ENCODE data around the gene HPCA. TPM values are rescaled to one million over a fixed set of nuclear protein-coding genes. Genes with fewer than 3 reads are reported as not detected.

HPCA gene
- total RNA-seq, 1 donor from 2014 or later: not detected

GRCh38 chr1:32878183-32878582, 8.1 kb upstream of the HPCA start:
- TF ChIP-seq CTCF (conservative IDR thresholded peaks at IDR 0.05; ENCODE audit: low read depth, low read length): no peak
- H3K4me3 ChIP-seq (ENCODE audit: low read depth, low read length): no peak overlapping the region
- no peak for DNase-seq (ENCODE audit: low read depth)

GRCh38 chr1:32878637-32879041, 7.7 kb upstream of the HPCA start:
- TF ChIP-seq CTCF (conservative IDR thresholded peaks at IDR 0.05; ENCODE audit: low read depth, low read length): no peak
- H3K4me3 ChIP-seq (ENCODE audit: low read depth, low read length): no peak overlapping the region
- no peak for DNase-seq (ENCODE audit: low read depth)

GRCh38 chr1:32881291-32881690, 5.0 kb upstream of the HPCA start:
- TF ChIP-seq CTCF (conservative IDR thresholded peaks at IDR 0.05; ENCODE audit: low read depth, low read length): no peak
- no peak overlapping the region for H3K4me3 ChIP-seq (ENCODE audit: low read depth, low read length)
- DNase-seq (ENCODE audit: low read depth): no peak

- no peak for TF ChIP-seq CTCF (conservative IDR thresholded peaks at IDR 0.05; ENCODE audit: low read depth, low read length)
- H3K4me3 ChIP-seq (ENCODE audit: low read depth, low read length): no peak overlapping the region
- no peak for DNase-seq (ENCODE audit: low read depth)
Measured at GRCh38 chr1:32881871-32882850, 4.1 kb upstream of the HPCA start.

GRCh38 chr1:32883338-32884031, 2.8 kb upstream of the HPCA start:
- TF ChIP-seq CTCF (conservative IDR thresholded peaks at IDR 0.05; ENCODE audit: low read depth, low read length): no peak
- no peak for DNase-seq (ENCODE audit: low read depth)
- no peak overlapping the region for H3K4me3 ChIP-seq (ENCODE audit: low read depth, low read length)

- DNase-seq (ENCODE audit: low read depth): no peak
- no peak for TF ChIP-seq CTCF (conservative IDR thresholded peaks at IDR 0.05; ENCODE audit: low read depth, low read length)
- H3K4me3 ChIP-seq (ENCODE audit: low read depth, low read length): no peak overlapping the region
Measured at GRCh38 chr1:32884032-32884372, 2.3 kb upstream of the HPCA start.

Measured in epithelial cell of proximal tubule (primary cell).